Prostate gland (tissue), 2 donors: ENCODE data around the gene ITGAD. TPM values are rescaled to one million over a fixed set of nuclear protein-coding genes. Genes with fewer than 3 reads are reported as not detected.

Experiments used
- DNase-seq: peaks from one replicate; pipeline ENCODE4 v3.0.0-alpha.2; 2019; ENCODE audit warnings: low spot score
- H3K27ac ChIP-seq, 2 donors: fragments of 200-600 bp; sonication (generic); 2 replicates each; pipeline ENCODE4 v1.5.1; 2017 to 2019
- H3K27me3 ChIP-seq: fragments of 200-600 bp; sonication (generic); replicated peaks from 2 replicates; pipeline ENCODE4 v1.5.1; 2019; ENCODE audit not compliant: insufficient read depth
- H3K36me3 ChIP-seq, 2 donors: fragments of 200-600 bp; sonication (generic); 1 replicate in 1 of 2; 2 replicates in 1 of 2; pipeline versions ENCODE4 v1.5.1 to v1.8.1; 2017 to 2019
- H3K4me1 ChIP-seq: fragments of 200-600 bp; sonication (generic); replicated peaks from 2 replicates; pipeline ENCODE4 v1.5.1; 2019
- H3K4me3 ChIP-seq, 2 donors: fragments of 200-600 bp; sonication (generic); 2 replicates each; pipeline ENCODE4 v1.5.1; 2017 to 2019
- H3K9me3 ChIP-seq: fragments of 200-600 bp; sonication (generic); 2 replicates; pipeline ENCODE4 v1.5.1; 2017
- POLR2A ChIP-seq: fragments of 450-650 bp; IDR thresholded peaks from one replicate; pipeline ENCODE4 v1.6.1; 2016; ENCODE audit warnings: antibody characterized with exemption, mild to moderate bottlenecking
- POLR2AphosphoS5 ChIP-seq: sonication (generic); formaldehyde crosslinking; IDR thresholded peaks from one replicate; pipeline ENCODE4 v1.6.1; 2017; ENCODE audit warnings: antibody characterized with exemption
- WGBS: methylation state at CpG from one replicate; pipeline ENCODE4 v1.1.5; 2018; 5-methylcytosine and 5-hydroxymethylcytosine counted together
- intact Hi-C: fragments of 100-400 bp; cut with DNase I; formaldehyde crosslinking; loops from one replicate; pipeline ENCODE4 v1.14.2; 2022
- total RNA-seq, 2 donors: library from RNA; depleted of rRNA; stranded (reverse); fragments of >200 nt; gene quantifications; one replicate each; pipeline ENCODE4 v1.1.0, GENCODE V29; 2016
- TF ChIP-seq, protein P1 (sequence below), 4 experiments: fragments of 200-600 bp in 2 of 4; fragments of 450-650 bp in 2 of 4; sonication (generic) in 2 of 4; IDR thresholded peaks; 1 replicate in 3 of 4; 2 replicates in 1 of 4; pipeline ENCODE4 v1.5.1; 2016 to 2019; ENCODE audit warnings: antibody characterized with exemption in 4 of 4, mild to moderate bottlenecking in 2 of 4, moderate library complexity in 2 of 4

ITGAD gene
- total RNA-seq, 2 donors from 2014 or later, result not detected

DNA sequence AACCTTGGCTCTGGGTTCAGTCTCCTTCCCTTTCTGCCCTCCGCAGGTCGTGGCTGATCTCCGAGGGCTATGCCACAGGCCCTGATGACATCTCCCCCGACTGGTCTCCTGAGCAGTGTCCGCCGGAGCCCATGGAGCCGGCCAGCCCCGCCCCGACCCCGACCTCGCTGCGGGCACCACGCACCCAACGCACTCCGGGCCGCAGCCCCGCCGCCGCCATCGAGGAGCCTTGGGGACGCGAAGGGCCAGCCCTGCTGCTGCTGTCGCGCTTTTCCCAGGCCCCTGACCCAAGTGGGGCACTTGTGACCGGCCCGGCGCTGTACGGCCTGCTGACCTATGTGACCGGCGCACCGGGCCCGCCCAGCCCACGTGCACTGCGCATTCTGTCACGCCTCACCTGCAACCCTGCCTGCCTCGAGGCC lies 71.2 kb downstream of the ITGAD start:
- Histone ChIP-seq H3K9me3 (no peaks in the 10 kb centered on the region), H3K36me3 (peaks cover 2 to 16% of the 10 kb centered on the region in 2 donors), H3K4me1 (no peaks in the 10 kb centered on the region), H3K27me3 (no peaks in the 10 kb centered on the region), H3K4me3 (no peak overlapping the region), H3K27ac (no peak overlapping the region)
- WGBS, result 95% methylated on average over 36 of the region's 36 CpGs
- DNase-seq, result no peak
- intact Hi-C loops, result loop anchor here (5.0 kb wide), 1 partner anchor 408 kb away; the partner anchor contains the start of gene ZNF267
- TF ChIP-seq POLR2A (no peak), POLR2AphosphoS5 (no peak)
- TF ChIP-seq, protein P1, sequence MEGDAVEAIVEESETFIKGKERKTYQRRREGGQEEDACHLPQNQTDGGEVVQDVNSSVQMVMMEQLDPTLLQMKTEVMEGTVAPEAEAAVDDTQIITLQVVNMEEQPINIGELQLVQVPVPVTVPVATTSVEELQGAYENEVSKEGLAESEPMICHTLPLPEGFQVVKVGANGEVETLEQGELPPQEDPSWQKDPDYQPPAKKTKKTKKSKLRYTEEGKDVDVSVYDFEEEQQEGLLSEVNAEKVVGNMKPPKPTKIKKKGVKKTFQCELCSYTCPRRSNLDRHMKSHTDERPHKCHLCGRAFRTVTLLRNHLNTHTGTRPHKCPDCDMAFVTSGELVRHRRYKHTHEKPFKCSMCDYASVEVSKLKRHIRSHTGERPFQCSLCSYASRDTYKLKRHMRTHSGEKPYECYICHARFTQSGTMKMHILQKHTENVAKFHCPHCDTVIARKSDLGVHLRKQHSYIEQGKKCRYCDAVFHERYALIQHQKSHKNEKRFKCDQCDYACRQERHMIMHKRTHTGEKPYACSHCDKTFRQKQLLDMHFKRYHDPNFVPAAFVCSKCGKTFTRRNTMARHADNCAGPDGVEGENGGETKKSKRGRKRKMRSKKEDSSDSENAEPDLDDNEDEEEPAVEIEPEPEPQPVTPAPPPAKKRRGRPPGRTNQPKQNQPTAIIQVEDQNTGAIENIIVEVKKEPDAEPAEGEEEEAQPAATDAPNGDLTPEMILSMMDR (IDR thresholded peaks at IDR 0.05), result no peak

DNA sequence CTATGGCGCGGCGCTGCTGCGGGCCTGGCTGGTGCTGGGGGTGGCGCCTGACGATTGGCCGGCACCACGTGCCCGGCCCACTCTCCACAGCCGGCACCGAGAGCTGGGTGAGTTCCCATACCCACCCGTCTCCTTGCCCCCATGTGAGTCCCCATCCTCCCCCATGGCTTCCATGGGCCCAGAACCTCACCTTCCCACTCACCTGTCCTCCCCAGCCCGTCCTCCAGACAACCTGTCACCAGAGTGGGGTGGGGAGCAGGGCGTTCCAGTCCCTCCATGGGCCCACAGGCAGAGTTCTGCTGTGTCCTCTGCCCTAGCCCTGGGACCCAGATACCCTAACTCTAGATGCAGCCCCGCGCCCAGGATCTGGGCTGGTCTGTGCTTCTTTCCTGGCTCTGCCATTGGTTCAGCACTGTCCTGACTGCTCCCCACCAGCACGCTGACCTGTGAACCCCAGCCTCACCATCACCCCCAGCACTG lies 71.7 kb downstream of the ITGAD start:
- Histone ChIP-seq H3K27me3 (no peaks in the 10 kb centered on the region), H3K9me3 (no peaks in the 10 kb centered on the region), H3K4me1 (no peaks in the 10 kb centered on the region), H3K27ac (no peak overlapping the region), H3K36me3 (peaks cover 2 to 16% of the 10 kb centered on the region in 2 donors), H3K4me3 (no peak overlapping the region)
- no peak for DNase-seq
- 91% methylated on average over 17 of the region's 17 CpGs for WGBS
- intact Hi-C loops, result loop anchor here (5.0 kb wide), 1 partner anchor 407 kb away; the partner anchor contains the start of gene ZNF267
- TF ChIP-seq, protein P1 (IDR thresholded peaks at IDR 0.05), result no peak
- TF ChIP-seq POLR2A (no peak), POLR2AphosphoS5 (no peak)

DNA sequence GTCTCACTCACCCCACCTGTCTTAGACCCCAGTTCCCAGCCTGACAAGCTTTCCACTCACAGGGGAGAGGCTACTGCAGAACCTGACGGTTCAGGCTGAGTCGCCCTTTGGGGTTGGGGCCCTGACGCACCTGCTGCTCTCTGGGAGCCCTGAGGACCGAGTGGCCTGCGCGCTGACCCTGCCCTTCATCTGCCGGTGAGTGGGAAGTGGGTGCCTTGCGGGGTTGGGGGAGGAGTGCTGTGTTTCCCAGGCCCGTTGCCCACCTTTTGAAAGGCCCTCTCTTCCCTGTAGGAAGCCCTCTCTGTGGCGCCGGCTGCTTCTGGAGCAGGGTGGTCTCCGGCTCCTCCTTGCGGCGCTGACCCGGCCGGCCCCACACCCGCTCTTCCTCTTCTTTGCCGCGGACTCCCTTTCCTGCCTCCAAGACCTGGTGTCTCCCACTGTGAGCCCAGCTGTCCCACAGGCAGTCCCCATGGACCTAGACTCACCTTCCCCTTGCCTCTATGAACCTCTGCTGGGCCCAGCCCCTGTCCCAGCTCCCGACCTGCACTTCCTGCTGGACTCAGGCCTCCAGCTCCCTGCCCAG lies 72.7 kb downstream of the ITGAD start:
- Histone ChIP-seq H3K27me3 (no peaks in the 10 kb centered on the region), H3K4me3 (no peak overlapping the region), H3K4me1 (no peaks in the 10 kb centered on the region), H3K9me3 (no peaks in the 10 kb centered on the region), H3K27ac (no peak overlapping the region), H3K36me3 (peaks cover 2 to 16% of the 10 kb centered on the region in 2 donors)
- TF ChIP-seq POLR2A (no peak), POLR2AphosphoS5 (no peak)
- TF ChIP-seq, protein P1 (IDR thresholded peaks at IDR 0.05), result no peak
- intact Hi-C loops, result no loop called here
- 92% methylated on average over 20 of the region's 20 CpGs for WGBS
- DNase-seq, result no peak

DNA sequence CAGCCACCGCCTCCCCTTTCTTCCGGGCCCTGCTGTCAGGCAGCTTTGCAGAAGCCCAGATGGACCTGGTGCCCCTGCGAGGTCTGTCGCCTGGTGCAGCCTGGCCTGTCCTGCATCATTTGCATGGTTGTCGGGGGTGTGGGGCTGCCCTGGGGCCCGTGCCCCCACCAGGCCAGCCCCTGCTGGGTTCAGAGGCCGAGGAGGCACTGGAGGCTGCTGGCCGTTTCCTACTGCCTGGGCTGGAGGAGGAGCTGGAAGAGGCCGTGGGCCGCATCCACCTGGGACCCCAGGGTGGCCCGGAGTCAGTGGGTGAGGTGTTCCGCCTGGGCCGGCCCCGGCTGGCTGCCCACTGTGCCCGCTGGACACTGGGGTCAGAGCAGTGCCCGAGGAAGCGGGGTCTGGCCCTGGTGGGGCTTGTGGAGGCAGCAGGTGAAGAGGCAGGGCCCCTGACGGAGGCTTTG lies 73.3 kb downstream of the ITGAD start:
- Histone ChIP-seq H3K27me3 (no peaks in the 10 kb centered on the region), H3K27ac (no peak overlapping the region), H3K4me3 (no peak overlapping the region), H3K4me1 (no peaks in the 10 kb centered on the region), H3K9me3 (no peaks in the 10 kb centered on the region), H3K36me3 (peaks cover 2 to 16% of the 10 kb centered on the region in 2 donors)
- intact Hi-C loops, result no loop called here
- TF ChIP-seq, protein P1 (IDR thresholded peaks at IDR 0.05), result no peak
- TF ChIP-seq POLR2A (no peak), POLR2AphosphoS5 (no peak)
- WGBS, result 89% methylated on average over 16 of the region's 18 CpGs
- DNase-seq, result no peak
